Measurements from ENCODE around the gene HOXD13.

HOXD13 gene

GRCh38 chr2:176106581-176107539 is 14.3 kb downstream of the HOXD13 start, which contains the start of gene HOXD11:
Gene HOXD11 (plus strand): TSS chr2:176107280. CDS start chr2:176107356, 76 bp downstream.
- no peak for DNase-seq

- DNase-seq, result no peak
These were observed 15.2 kb downstream of the HOXD13 start for GRCh38 chr2:176107731-176108181.

GRCh38 chr2:176109192-176109901 is 16.8 kb downstream of the HOXD13 start:
- DNase-seq, result no peak

- DNase-seq, result no peak
These were observed 17.4 kb downstream of the HOXD13 start for GRCh38 chr2:176109946-176110345.

GRCh38 chr2:176110415-176111308 is 18.1 kb downstream of the HOXD13 start:
- no peak for DNase-seq

- DNase-seq, result no peak
These were observed 18.8 kb downstream of the HOXD13 start for GRCh38 chr2:176111309-176111663.

- no peak for DNase-seq
These were observed 19.4 kb downstream of the HOXD13 start for GRCh38 chr2:176111846-176112374.

GRCh38 chr2:176112375-176113302 is 20.1 kb downstream of the HOXD13 start:
- DNase-seq, result no peak

- no peak for DNase-seq
These were observed 21.8 kb downstream of the HOXD13 start for GRCh38 chr2:176114120-176114929.

GRCh38 chr2:176114930-176115625 is 22.6 kb downstream of the HOXD13 start:
- no peak for DNase-seq

GRCh38 chr2:176115883-176116813 is 23.6 kb downstream of the HOXD13 start, which contains the start of gene HOXD10:
Gene HOXD10 (plus strand): TSS chr2:176116778. CDS start chr2:176116834, 56 bp downstream.
- DNase-seq, result no peak

- no peak for DNase-seq
These were observed 24.8 kb downstream of the HOXD13 start for GRCh38 chr2:176117162-176117822.

GRCh38 chr2:176117823-176118371 is 25.4 kb downstream of the HOXD13 start:
- DNase-seq, result no peak

GRCh38 chr2:176118601-176119339 is 26.2 kb downstream of the HOXD13 start:
- DNase-seq, result no peak

- no peak for DNase-seq
These were observed 28.1 kb downstream of the HOXD13 start for GRCh38 chr2:176120364-176121189.
